Neural crest cell (in vitro differentiated cells): ENCODE data around the gene PKD2L1. TPM values are rescaled to one million over a fixed set of nuclear protein-coding genes. Genes with fewer than 3 reads are reported as not detected.

Source experiments
- DNase-seq: peaks from one replicate; pipeline ENCODE4 v3.0.0; 2021; ENCODE audit warnings: low read depth, mixed read lengths, low spot score
- H3K27ac Mint-ChIP-seq: one replicate; pipeline ENCODE4 v1.8.0; 2021; ENCODE audit warnings: mild to moderate bottlenecking, mixed read lengths; ENCODE audit not compliant: unreplicated experiment
- H3K27me3 Mint-ChIP-seq: 2 replicates; pipeline ENCODE4 v1.8.0; 2021; ENCODE audit warnings: low read depth, mild to moderate bottlenecking, mixed read lengths
- H3K36me3 Mint-ChIP-seq: 2 replicates; pipeline ENCODE4 v1.8.0; 2021; ENCODE audit warnings: low read depth, mild to moderate bottlenecking, mixed read lengths
- H3K4me1 Mint-ChIP-seq: 2 replicates; pipeline ENCODE4 v1.8.0; 2021; ENCODE audit warnings: mixed read lengths
- H3K4me3 Mint-ChIP-seq: one replicate; pipeline ENCODE4 v1.8.0; 2021; ENCODE audit warnings: mild to moderate bottlenecking, mixed read lengths
- H3K9me3 Mint-ChIP-seq: 2 replicates; pipeline ENCODE4 v1.8.0; 2021; ENCODE audit warnings: mixed read lengths
- CTCF ChIP-seq: fragments of 200-600 bp; sonication (generic); conservative IDR thresholded peaks from 2 replicates; pipeline ENCODE4 v1.5.0; 2021; ENCODE audit warnings: antibody characterized with exemption, mild to moderate bottlenecking
- total RNA-seq: library from RNA; stranded (reverse); gene quantifications from 2 replicates; pipeline ENCODE4 v1.2.1, GENCODE V29; 2021

The PKD2L1 gene
- total RNA-seq, 1 donor from 2014 or later = not detected

GRCh38 chr10:100364175-100364574 is 34.1 kb upstream of the PKD2L1 start:
- H3K4me3 Mint-ChIP-seq = peak overlapping the region; percentile 54
- peaks cover 45% of the 10 kb centered on the region for H3K36me3 Mint-ChIP-seq
- H3K27ac Mint-ChIP-seq = no peak overlapping the region

DNA sequence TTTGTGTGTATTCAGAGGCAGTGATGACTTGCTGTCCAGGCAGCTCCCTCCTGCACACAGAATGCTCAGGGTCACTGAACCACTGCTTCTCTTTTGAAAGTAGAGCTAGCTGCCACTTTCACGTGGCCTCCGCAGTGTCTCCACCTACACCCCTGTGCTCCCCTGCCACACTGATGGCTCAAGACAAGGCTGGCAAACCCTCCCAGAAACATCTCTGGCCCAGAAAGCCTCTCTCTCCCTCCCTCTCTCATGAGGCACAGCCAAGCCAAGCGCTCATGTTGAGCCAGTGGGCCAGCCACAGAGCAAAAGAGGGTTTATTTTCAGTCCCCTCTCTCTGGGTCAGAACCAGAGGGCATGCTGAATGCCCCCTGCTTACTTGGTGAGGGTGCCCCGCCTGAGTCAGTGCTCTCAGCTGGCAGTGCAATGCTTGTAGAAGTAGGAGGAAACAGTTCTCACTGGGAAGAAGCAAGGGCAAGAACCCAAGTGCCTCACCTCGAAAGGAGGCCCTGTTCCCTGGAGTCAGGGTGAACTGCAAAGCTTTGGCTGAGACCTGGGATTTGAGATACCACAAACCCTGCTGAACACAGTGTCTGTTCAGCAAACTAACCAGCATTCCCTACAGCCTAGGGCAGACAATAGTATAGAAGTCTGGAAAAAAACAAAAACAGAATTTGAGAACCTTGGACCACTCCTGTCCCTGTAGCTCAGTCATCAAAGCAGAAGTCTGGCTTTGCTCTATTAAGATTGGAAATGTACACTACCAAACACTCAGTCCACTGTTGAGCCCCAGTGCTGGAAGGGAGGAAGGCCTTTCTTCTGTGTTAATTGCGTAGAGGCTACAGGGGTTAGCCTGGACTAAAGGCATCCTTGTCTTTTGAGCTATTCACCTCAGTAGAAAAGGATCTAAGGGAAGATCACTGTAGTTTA is 32.8 kb upstream of the PKD2L1 start:
- Mint-ChIP-seq H3K4me1 (peaks cover 75% of the 10 kb centered on the region), H3K9me3 (no peaks in the 10 kb centered on the region), H3K4me3 (peak overlapping the region; percentile 68), H3K27ac (peak overlapping the region; percentile 73), H3K27me3 (no peaks in the 10 kb centered on the region), H3K36me3 (peaks cover 50% of the 10 kb centered on the region)
- DNase-seq = no peak
- no peak for TF ChIP-seq CTCF

More at GRCh38 chr10:100364175-100364574, 34.1 kb upstream of the PKD2L1 start:
- DNase-seq = no peak
- TF ChIP-seq CTCF = no peak
- Mint-ChIP-seq H3K4me1 (peaks cover 72% of the 10 kb centered on the region), H3K9me3 (no peaks in the 10 kb centered on the region), H3K27me3 (no peaks in the 10 kb centered on the region)

DNA sequence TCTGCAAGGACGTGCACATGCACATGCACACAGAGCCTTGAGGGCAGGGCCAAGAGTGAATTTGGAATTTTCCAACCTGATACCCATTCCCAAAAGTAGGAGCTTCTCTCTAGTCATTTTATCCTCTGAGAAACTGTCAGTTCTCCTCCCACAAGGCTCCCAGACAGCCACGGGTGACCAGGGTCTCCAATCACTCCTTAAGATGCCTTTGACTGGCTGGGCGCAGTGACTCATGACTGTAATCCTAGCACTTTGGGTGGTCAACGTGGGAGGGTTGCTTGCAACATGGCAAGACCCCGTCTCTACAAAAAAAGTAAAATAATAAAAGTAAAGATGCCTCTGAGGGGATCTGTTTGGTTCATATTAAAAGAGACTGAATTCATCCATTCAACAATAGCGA is 30.2 kb upstream of the PKD2L1 start:
- no peak for TF ChIP-seq CTCF
- H3K4me1 Mint-ChIP-seq = peaks cover 86% of the 10 kb centered on the region
- H3K27me3 Mint-ChIP-seq = no peaks in the 10 kb centered on the region
- peak overlapping the region; percentile 47 for H3K27ac Mint-ChIP-seq
- peaks cover 69% of the 10 kb centered on the region for H3K36me3 Mint-ChIP-seq
- no peaks in the 10 kb centered on the region for H3K9me3 Mint-ChIP-seq
- peak overlapping the region; percentile 58 for H3K4me3 Mint-ChIP-seq
- no peak for DNase-seq

DNA sequence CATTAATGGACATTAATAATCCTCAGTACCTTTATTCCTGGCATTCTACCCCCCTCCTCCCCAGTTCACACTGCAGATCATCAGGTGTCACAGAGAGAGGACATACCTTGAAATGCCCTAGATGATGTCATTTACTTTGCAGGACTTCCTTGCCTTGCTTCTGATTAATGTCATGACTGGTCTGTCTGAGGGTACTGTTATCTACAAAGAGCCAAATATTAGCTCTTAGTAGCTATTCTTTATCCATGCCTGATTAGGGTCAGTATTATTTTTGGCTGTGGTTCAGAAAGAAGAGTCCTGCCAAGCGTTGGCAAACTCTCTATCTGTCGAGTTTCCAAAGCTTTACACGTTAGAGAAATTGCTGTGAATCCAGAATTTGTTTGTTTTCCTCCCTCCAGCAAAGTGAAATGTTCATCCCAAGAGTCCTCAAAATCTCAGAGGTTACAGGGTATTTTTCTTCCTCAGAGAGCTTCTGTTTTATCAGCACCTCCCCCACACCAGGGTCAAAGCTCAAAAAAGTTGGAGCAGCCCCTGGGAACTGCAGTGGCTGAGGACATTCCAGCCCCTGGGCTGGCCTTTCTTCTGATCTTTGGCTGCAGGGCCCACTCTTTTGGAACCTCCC is 29.6 kb upstream of the PKD2L1 start:
- Mint-ChIP-seq H3K27me3 (no peaks in the 10 kb centered on the region), H3K9me3 (no peaks in the 10 kb centered on the region), H3K36me3 (peaks cover 72% of the 10 kb centered on the region), H3K4me3 (peak overlapping the region; percentile 58), H3K4me1 (peaks cover 89% of the 10 kb centered on the region), H3K27ac (peak overlapping the region; percentile 66)
- no peak for DNase-seq
- no peak for TF ChIP-seq CTCF

DNA sequence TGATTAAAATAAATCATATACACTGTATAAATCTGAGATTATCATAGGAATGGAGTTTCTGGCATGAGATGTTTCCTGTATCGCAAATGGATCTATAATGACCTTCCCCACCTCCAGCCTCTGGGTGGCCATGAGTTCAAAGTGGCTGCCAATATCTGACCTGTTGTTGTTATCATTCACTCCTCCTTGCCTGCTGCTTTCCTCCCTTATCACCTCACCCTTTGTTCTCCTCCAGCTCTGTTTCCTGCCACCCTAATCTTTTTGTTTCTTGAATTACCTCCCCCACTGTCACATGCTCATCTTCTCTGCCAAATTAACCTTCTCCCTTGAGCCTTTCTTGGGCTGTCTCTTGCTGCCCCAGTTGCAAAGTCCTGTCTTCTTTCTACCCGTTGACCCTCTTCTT is 29.0 kb upstream of the PKD2L1 start:
- no peak for DNase-seq
- H3K27me3 Mint-ChIP-seq = no peaks in the 10 kb centered on the region
- peaks cover 76% of the 10 kb centered on the region for H3K36me3 Mint-ChIP-seq
- no peak for TF ChIP-seq CTCF
- H3K4me3 Mint-ChIP-seq = peak overlapping the region; percentile 58
- no peaks in the 10 kb centered on the region for H3K9me3 Mint-ChIP-seq
- peaks cover 90% of the 10 kb centered on the region for H3K4me1 Mint-ChIP-seq
- peak overlapping the region; percentile 66 for H3K27ac Mint-ChIP-seq
